Transverse colon (tissue), 4 donors: ENCODE measurements around the gene MAMSTR. TPM values are rescaled to one million over a fixed set of nuclear protein-coding genes. Genes with fewer than 3 reads are reported as not detected.

Experiments
- DNase-seq: peaks from one replicate; pipeline ENCODE4 v3.0.0-alpha.2; 2019
- H3K27ac ChIP-seq, 4 donors: fragments of 200-600 bp; sonication (generic); 2 replicates each; pipeline ENCODE4 v1.5.1; 2016 to 2018; ENCODE audit warnings: inconsistent platforms in 4 of 4
- H3K27me3 ChIP-seq: fragments of 200-600 bp; sonication (generic); 2 replicates; pipeline ENCODE4 v1.5.1; 2017; ENCODE audit warnings: inconsistent platforms
- H3K36me3 ChIP-seq, 4 donors: fragments of 200-600 bp; sonication (generic); 2 replicates each; pipeline ENCODE4 v1.5.1; 2017 to 2019; ENCODE audit warnings: inconsistent platforms in 4 of 4
- H3K4me1 ChIP-seq, 4 donors: fragments of 200-600 bp; sonication (generic); 2 replicates each; pipeline ENCODE4 v1.5.1; 2017 to 2020; ENCODE audit warnings: inconsistent platforms in 4 of 4
- H3K4me3 ChIP-seq, 4 donors: fragments of 200-600 bp; sonication (generic); 1 replicate in 1 of 4; 2 replicates in 3 of 4; pipeline versions ENCODE4 v1.5.1 to v1.6.1; 2017 to 2019; ENCODE audit warnings: inconsistent platforms in 4 of 4
- H3K9me3 ChIP-seq, 2 donors: fragments of 200-600 bp; sonication (generic); 2 replicates each; pipeline ENCODE4 v1.5.1; 2017 to 2019; ENCODE audit warnings: inconsistent platforms in 2 of 2
- EP300 ChIP-seq: sonication (generic); formaldehyde crosslinking; IDR thresholded peaks from one replicate; pipeline ENCODE4 v1.6.1; 2017; ENCODE audit warnings: antibody characterized with exemption, low read depth
- POLR2A ChIP-seq: fragments of 450-650 bp; IDR thresholded peaks from one replicate; pipeline ENCODE4 v1.6.1; 2016; ENCODE audit warnings: antibody characterized with exemption, mild to moderate bottlenecking, moderate library complexity
- POLR2AphosphoS5 ChIP-seq, 3 donors: sonication (generic); formaldehyde crosslinking; IDR thresholded peaks; one replicate each; pipeline ENCODE4 v1.6.1; 2016; ENCODE audit warnings: antibody characterized with exemption in 3 of 3
- WGBS, 2 donors: methylation state at CpG; one replicate each; pipeline ENCODE4 v1.1.5; 2018; ENCODE audit warnings: low coverage in 1 of 2; 5-methylcytosine and 5-hydroxymethylcytosine counted together
- in situ Hi-C, 4 donors: fragments of 200-750 bp; cut with MboI; loops; one replicate each; pipeline versions ENCODE4 v1.15.0 to v1.15.1; 2017; ENCODE audit warnings: low sequenced_read_pairs in 3 of 4, low pct_ligation_motif_present in 1 of 4, low pct_unique_long_range_greater_than_20kb in 1 of 4
- intact Hi-C: fragments of 100-400 bp; cut with DNase I; formaldehyde crosslinking; loops from one replicate; pipeline ENCODE4 v1.15.1; 2023; ENCODE audit warnings: low total_unique reads
- total RNA-seq, 4 donors: library from RNA; depleted of rRNA; stranded (reverse); fragments of >200 nt; gene quantifications; one replicate each; pipeline ENCODE4 v1.1.0, GENCODE V29; 2016
- TF ChIP-seq, protein P1 (sequence below), 5 experiments: fragments of 200-600 bp in 3 of 5; fragments of 450-650 bp in 2 of 5; sonication (generic) in 3 of 5; IDR thresholded peaks; 1 replicate in 2 of 5; 2 replicates in 3 of 5; pipeline ENCODE4 v1.5.1; 2016 to 2017; ENCODE audit warnings: antibody characterized with exemption in 5 of 5, inconsistent platforms in 3 of 5, mild to moderate bottlenecking in 2 of 5, moderate library complexity in 1 of 5

Gene MAMSTR
- total RNA-seq, 4 donors from 2014 or later = 0.55 to 2.2 (median 1.6) TPM; not detected in 1

DNA sequence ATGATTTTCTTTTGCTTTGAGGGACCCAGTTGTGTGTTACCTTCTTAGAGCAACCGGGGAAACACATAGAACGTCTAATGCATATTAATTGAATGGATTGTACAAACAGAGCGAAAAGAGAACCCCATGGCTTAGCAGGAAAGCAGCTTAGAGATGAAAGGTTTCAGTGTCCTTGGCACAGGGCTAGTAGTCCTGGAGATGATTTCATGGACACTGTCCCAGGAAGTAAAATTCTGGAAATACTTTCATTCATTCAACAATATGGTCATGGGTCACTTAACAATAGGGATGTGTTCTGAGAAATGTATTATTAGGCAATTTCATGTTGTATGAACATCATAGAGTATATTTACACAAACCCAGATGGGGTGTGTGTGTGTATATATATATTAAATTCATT is 33.4 kb downstream of the MAMSTR start:
- H3K27ac ChIP-seq = no peak overlapping the region
- no peaks in the 10 kb centered on the region for H3K36me3 ChIP-seq
- intact Hi-C loops (no loop called here), in situ Hi-C loops (no loop called here)
- TF ChIP-seq, protein P1, sequence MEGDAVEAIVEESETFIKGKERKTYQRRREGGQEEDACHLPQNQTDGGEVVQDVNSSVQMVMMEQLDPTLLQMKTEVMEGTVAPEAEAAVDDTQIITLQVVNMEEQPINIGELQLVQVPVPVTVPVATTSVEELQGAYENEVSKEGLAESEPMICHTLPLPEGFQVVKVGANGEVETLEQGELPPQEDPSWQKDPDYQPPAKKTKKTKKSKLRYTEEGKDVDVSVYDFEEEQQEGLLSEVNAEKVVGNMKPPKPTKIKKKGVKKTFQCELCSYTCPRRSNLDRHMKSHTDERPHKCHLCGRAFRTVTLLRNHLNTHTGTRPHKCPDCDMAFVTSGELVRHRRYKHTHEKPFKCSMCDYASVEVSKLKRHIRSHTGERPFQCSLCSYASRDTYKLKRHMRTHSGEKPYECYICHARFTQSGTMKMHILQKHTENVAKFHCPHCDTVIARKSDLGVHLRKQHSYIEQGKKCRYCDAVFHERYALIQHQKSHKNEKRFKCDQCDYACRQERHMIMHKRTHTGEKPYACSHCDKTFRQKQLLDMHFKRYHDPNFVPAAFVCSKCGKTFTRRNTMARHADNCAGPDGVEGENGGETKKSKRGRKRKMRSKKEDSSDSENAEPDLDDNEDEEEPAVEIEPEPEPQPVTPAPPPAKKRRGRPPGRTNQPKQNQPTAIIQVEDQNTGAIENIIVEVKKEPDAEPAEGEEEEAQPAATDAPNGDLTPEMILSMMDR (IDR thresholded peaks at IDR 0.05) = no peak
- TF ChIP-seq POLR2AphosphoS5 (IDR thresholded peaks at IDR 0.05) (no peak), EP300 (no peak), POLR2A (no peak)
- H3K27me3 ChIP-seq = no peaks in the 10 kb centered on the region
- H3K9me3 ChIP-seq = no peaks in the 10 kb centered on the region
- peaks cover 0 to 5% (median 2%) of the 10 kb centered on the region in 4 donors for H3K4me1 ChIP-seq
- WGBS, 2 donors = 86 to 89% methylated on average over 3 of the region's 3 CpGs
- no peak for DNase-seq
- H3K4me3 ChIP-seq = no peak overlapping the region

DNA sequence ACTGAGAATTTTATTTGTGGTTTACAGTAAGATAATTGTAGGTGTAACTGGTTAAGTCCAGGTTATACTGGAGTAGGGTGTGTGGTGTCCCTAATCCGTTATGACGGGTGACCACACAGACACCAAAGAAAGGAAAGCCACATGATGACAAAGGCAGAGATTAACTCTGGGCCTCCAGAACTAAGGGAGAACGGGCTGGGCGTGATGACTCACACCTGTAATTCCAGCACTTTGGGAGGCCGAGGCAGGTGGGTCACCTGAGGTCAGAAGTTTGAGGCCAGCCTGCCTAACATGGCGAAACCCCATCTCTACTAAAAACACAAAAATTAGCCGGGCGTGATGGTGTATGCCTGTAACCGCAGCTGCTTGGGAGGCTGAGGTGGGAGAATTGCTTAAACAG is 33.9 kb downstream of the MAMSTR start:
- no peak overlapping the region for H3K4me3 ChIP-seq
- H3K9me3 ChIP-seq = no peaks in the 10 kb centered on the region
- no peaks in the 10 kb centered on the region for H3K27me3 ChIP-seq
- H3K36me3 ChIP-seq = no peaks in the 10 kb centered on the region
- intact Hi-C loops (no loop called here), in situ Hi-C loops (no loop called here)
- H3K4me1 ChIP-seq = peaks cover 0 to 5% (median 2%) of the 10 kb centered on the region in 4 donors
- DNase-seq = no peak
- 71 to 74% methylated on average over 5 to 9 of the region's 9 CpGs for WGBS, 2 donors
- no peak overlapping the region for H3K27ac ChIP-seq
- TF ChIP-seq EP300 = no peak
- no peak for TF ChIP-seq POLR2A
- no peak for TF ChIP-seq POLR2AphosphoS5 (IDR thresholded peaks at IDR 0.05)
- TF ChIP-seq, protein P1 (IDR thresholded peaks at IDR 0.05) = no peak

DNA sequence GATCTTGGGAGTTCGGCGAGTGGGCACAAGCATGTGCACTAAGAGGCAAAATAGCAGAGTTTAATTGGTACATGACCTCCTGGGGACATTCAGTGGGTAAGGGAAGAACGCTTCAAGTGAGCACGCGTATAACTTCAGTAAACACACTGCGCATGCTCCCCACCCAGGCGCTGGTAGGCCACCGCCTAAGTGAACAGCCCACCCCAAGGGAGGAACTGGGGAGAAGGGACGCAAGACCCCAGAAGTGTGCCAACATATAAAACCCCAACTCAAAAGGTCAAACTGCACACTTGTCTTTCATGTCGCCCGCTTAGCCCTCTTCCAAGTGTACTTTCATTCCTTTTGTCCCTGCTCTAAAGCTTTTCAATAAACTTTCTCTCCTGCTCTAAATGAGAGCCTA is 36.2 kb downstream of the MAMSTR start:
- Histone ChIP-seq H3K9me3 (no peaks in the 10 kb centered on the region), H3K4me1 (peaks cover 0 to 10% (median 4%) of the 10 kb centered on the region in 4 donors), H3K27ac (no peak overlapping the region), H3K36me3 (no peaks in the 10 kb centered on the region), H3K27me3 (no peaks in the 10 kb centered on the region), H3K4me3 (peak overlapping the region in 1 of 4 donors; percentile 6)
- DNase-seq = no peak
- 66 to 72% methylated on average over 4 to 11 of the region's 11 CpGs for WGBS, 2 donors
- no peak for TF ChIP-seq POLR2AphosphoS5 (IDR thresholded peaks at IDR 0.05)
- no peak for TF ChIP-seq EP300
- TF ChIP-seq, protein P1 (IDR thresholded peaks at IDR 0.05) = no peak
- no peak for TF ChIP-seq POLR2A
- intact Hi-C loops = no loop called here
- in situ Hi-C loops = no loop called here

DNA sequence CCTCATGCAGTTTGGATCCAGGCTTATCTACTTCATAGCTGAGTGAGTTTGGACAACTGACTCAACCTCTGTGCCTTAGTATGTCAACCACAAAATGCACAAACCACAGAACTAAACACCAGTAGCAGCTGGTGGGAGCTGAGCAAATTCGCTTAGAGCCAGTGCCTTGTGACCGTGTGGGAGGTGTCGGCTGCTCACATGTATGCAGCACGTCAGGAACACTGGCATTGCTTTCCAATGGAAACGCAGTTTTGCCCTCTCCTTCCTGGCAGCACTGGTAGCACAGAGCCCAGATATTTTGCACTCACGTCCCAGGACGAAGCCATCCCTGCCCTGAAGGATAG is 38.4 kb downstream of the MAMSTR start:
- intact Hi-C loops = no loop called here

More for the DNA sequence above, 38.4 kb downstream of the MAMSTR start:
- Histone ChIP-seq H3K4me1 (peaks cover 0 to 24% (median 12%) of the 10 kb centered on the region in 4 donors), H3K36me3 (no peaks in the 10 kb centered on the region), H3K9me3 (no peaks in the 10 kb centered on the region), H3K27ac (no peak overlapping the region), H3K27me3 (no peaks in the 10 kb centered on the region), H3K4me3 (no peak overlapping the region)
- TF ChIP-seq POLR2A (no peak), POLR2AphosphoS5 (IDR thresholded peaks at IDR 0.05) (no peak), EP300 (no peak)
- TF ChIP-seq, protein P1 (IDR thresholded peaks at IDR 0.05) = no peak
- in situ Hi-C loops = no loop called here
- WGBS, 2 donors = 79% methylated on average over 7 of the region's 7 CpGs; no CpG with 5 or more reads in 1 of the 2 donors
- DNase-seq = no peak
